GM18520 (cell line): ENCODE data around the gene LDHAL6B.
"Not testable (repeated sequence)": the region's sequence is repeated elsewhere in the genome, so short reads cannot be mapped to it uniquely, and the experiment has no call there.

Experiments
- ATAC-seq: cut with Tn5 transposase; IDR thresholded peaks from one replicate; pipeline ENCODE4 v1.9.1; 2021; ENCODE audit not compliant: unreplicated experiment

The LDHAL6B gene

GRCh38 chr15:59206623-59207183, at the start of gene LDHAL6B:
LDHAL6B (plus strand) TSS chr15:59206843; CDS start chr15:59206941, 98 bp downstream.
- no peak for ATAC-seq

- no peak for ATAC-seq
Measured at GRCh38 chr15:59157396-59157795, 49.2 kb upstream of the LDHAL6B start.

- ATAC-seq: no peak
Measured at GRCh38 chr15:59157840-59158700, 48.6 kb upstream of the LDHAL6B start.

DNA sequence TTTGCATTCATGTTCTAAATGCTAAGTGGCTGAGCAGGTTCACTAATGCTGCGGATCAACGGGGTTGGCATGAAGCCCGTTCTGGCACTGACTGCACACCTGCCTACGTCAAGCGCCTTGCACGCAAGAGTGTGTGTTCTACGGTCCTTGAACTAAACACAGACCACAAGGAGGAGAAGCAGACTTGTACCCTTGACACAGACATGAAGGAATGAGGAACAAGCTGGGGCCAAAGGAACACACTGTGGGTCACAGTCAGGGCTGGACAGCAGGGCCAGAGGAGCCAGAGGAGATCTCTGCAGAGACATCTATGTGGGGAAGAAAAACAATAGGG, 48.0 kb upstream of the LDHAL6B start:
- no peak for ATAC-seq

GRCh38 chr15:59159210-59159609, 47.4 kb upstream of the LDHAL6B start:
- no peak for ATAC-seq

- no peak for ATAC-seq
Measured at GRCh38 chr15:59160880-59161593, 45.6 kb upstream of the LDHAL6B start.

- not testable (repeated sequence) for ATAC-seq
Measured at GRCh38 chr15:59162080-59162479, 44.6 kb upstream of the LDHAL6B start.

DNA sequence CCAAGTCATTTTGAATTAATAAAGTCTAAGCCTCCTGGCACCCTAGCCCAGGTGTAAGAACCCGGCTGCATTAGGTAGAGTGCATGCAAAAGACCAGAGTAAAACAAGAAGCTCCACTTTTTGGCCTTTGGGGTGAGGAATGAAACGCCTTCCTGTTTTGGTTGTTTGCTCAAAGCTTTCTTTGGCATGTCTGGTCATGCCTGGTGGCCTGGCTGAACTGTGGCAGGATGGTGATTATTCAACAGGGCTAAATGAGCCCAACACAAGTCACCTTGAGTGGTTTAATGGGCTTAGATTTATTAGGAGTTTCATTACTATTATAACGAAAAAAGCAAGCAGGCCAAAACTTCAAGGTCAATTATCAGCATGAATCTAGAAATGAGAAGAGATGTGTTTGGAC, 40.9 kb upstream of the LDHAL6B start:
- no peak for ATAC-seq

DNA sequence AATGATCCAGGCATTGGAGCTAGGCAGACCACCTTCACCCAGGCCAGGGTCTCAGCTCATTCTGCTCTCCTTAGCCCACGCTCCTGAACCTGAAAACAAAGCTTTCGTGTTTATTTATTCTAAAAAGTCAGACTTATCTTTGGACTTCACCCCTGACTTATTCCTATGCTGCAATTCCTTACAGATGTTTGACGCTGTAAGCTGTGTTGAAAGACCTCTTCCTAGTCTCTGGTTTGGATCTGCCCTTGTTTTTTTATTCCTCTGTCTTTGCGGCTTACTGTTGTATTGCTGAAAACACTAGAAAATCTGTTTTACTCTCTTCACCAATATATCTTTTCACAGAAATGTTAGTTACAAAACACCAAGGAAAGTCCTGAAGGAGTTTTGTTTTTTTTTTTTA, 40.5 kb upstream of the LDHAL6B start:
- ATAC-seq: no peak

- ATAC-seq: no peak
Measured at GRCh38 chr15:59166601-59167265, 39.9 kb upstream of the LDHAL6B start.

- ATAC-seq: no peak
Measured at GRCh38 chr15:59168536-59168935, 38.1 kb upstream of the LDHAL6B start.

DNA sequence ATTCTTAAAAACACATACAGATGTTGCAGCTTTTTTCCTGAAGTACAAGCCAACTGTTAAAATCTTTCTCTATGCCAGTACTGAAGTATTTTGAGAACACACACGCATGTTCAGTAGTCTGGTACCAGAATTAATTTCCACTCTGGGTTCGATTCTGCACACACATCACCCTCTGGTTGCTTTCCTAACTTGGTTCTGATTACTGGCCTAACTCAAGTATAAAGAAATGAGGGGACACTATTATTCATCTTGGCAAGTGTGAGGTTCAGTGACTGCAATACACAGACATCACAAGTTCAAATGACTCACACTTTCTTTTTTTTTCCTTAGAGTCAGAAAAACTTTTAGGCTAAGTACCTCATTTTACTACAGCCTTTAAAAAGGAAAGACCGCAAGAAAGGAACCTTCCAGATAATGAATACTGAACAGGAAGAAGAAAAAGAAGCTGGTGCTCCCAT, 37.4 kb upstream of the LDHAL6B start:
- ATAC-seq: no peak

DNA sequence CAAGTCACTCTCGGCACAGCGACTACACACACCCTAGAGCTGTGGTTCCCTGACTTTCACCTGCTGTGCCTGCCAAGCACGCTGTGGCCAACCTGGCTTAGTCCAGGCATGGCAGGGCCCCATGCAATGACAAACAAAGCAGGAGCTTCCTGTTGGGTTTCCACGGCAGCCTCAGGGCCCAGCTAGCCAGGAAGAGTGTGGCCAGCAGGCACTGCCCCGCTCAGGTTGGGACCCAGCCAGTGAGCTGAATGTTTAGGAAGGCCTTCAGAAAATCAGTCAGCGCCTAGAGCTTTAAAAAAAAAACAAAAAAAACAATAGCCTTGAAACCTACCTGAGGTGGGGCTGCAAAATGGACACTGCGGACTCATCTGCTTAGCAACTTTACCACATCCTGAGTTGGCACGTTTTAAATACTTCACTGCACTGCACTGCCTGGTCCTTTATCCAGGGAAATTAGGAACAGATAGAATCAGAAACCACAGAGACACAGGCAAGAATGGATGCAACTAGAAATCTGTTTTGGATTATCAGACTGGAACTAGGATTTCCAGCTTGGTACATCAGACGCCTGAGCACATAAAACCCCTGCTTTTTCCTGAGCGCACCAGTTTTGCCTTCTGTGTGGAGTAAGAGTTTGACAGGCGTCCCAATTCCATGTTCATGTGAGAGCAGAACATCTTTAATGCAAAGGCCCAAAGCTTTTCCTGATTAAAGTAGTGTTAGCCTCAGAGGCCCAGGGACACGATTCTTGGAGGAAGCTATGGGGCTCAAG, 36.2 kb upstream of the LDHAL6B start:
- no peak for ATAC-seq

- no peak for ATAC-seq
Measured at GRCh38 chr15:59171067-59171397, 35.6 kb upstream of the LDHAL6B start.

DNA sequence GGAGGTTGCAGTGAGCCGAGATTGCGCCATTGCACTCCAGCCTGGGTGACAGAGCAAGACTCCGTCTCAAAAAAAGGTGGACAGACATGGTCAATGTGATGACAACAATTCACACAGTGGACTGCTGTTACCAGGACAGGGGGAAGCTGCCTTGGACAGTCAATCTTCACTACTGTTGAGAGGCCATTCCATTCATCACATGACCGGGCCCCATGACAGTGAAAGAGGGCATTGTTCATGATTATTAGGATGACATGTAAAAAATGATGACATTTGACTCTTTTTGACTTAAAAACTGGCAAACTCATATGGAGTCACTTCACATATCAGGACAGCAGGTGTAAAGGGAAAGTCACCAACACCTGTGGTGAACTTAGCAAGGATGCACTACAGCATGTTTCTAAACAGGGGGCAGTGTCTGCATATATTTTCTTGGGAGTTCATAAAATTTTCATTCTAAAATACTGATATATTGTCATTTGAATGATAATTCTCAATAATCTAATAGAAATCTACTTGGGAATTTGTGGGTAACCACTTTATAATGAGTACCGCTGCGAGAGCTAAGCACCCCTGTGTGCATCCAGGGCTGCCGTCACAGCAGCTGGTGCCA, 34.2 kb upstream of the LDHAL6B start:
- ATAC-seq: no peak

GRCh38 chr15:59173194-59173593, 33.4 kb upstream of the LDHAL6B start:
- ATAC-seq: no peak

GRCh38 chr15:59174151-59174834, 32.4 kb upstream of the LDHAL6B start:
- no peak for ATAC-seq

DNA sequence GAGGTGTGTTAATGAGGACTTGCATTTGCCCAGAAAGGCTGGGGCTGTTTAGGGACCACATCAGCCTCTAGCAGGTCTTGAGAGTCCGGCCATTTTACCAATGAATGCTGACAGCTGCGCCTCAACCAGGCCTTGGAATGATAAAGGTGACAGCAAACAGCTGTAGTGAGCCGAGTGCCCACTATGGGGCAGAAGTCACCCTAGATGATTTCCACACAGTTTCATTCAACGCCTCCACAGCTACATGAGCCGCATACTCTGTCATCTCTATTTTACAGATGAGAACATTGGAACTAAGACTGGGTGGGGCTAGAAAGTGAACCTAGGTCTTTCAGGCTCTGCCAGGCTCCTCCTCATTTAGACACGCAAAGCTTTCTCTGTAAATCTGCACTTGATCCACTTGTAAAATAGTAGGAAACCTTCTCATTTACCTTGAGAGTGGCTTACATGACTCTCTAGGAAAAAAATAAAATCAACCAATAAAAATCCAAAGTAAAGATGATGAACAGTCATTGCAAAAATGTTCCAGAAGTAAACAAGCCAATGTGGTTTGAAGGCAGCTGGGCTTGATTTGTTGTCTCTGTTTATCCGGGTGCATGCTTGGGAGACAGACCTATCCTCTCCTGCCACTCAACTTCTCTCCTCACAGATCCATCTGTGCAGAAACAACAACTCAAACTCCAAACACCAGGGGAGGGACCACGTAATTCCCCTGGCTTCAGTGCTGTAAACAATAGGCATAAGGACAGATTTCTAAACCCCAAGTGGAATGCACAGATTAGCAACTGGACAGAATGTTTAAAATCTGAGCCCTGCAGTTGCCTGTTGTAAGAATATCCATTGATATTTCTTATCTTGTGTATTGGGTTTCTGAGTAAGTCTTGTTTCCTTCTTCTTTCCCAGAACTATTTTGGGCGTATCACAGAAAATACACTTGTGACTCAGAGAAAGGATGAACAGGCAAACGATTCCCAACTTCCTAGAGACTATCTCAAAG, 31.5 kb upstream of the LDHAL6B start:
- ATAC-seq: peak; percentile 68
